HepG2 (cell line): Measurements from ENCODE around the gene LUC7L. TPM values are rescaled to one million over a fixed set of nuclear protein-coding genes. Genes with fewer than 3 reads are reported as not detected.

ENCODE experiments used
- EHMT2 ChIP-seq: fragments of 200-600 bp; sonication (generic); IDR thresholded peaks from 2 replicates; pipeline ENCODE4 v1.7.0; 2017; ENCODE audit warnings: antibody characterized with exemption, low read depth, low read length, borderline replicate concordance
- FUBP1 ChIP-seq: sonication (generic); formaldehyde crosslinking; IDR thresholded peaks from 2 replicates; pipeline ENCODE4 v1.5.1; 2020; ENCODE audit warnings: missing genetic modification reagents, mild to moderate bottlenecking, borderline replicate concordance
- HMGXB4 ChIP-seq, 2 experiments: sonication (generic) in 1 of 2; formaldehyde crosslinking in 1 of 2; IDR thresholded peaks; 2 replicates each; pipeline versions ENCODE4 v1.4.0 to v1.6.1; 2018 to 2020; ENCODE audit warnings: missing genetic modification reagents in 2 of 2, borderline replicate concordance in 1 of 2, low read depth in 1 of 2, mild to moderate bottlenecking in 1 of 2, missing biosample characterization in 1 of 2
- HOXA5 ChIP-seq: sonication (generic); formaldehyde crosslinking; IDR thresholded peaks from 2 replicates; pipeline ENCODE4 v1.4.0; 2020; ENCODE audit warnings: missing genetic modification reagents
- KAT2B ChIP-seq: fragments of 150-350 bp; IDR thresholded peaks from 2 replicates; pipeline ENCODE4 v1.6.1; 2014; ENCODE audit warnings: low read depth, low read length, borderline replicate concordance
- MED13 ChIP-seq: sonication (generic); formaldehyde crosslinking; IDR thresholded peaks from 2 replicates; pipeline ENCODE4 v1.5.0; 2020; ENCODE audit warnings: missing genetic modification reagents
- MIER3 ChIP-seq: IDR thresholded peaks from 2 replicates; pipeline ENCODE4 v1.6.1; 2016; ENCODE audit warnings: missing compliant biosample characterization, borderline replicate concordance
- NBN ChIP-seq: fragments of 450-650 bp; conservative IDR thresholded peaks from 2 replicates; pipeline ENCODE4 v1.6.1; 2017
- NFKB2 ChIP-seq: sonication (generic); formaldehyde crosslinking; IDR thresholded peaks from 2 replicates; pipeline ENCODE4 v1.4.0; 2020; ENCODE audit warnings: missing genetic modification reagents, borderline replicate concordance
- PBX2 ChIP-seq: IDR thresholded peaks from 2 replicates; pipeline ENCODE4 v1.6.1; 2016; ENCODE audit warnings: control low read depth
- SKIL ChIP-seq: sonication (generic); formaldehyde crosslinking; IDR thresholded peaks from 2 replicates; pipeline ENCODE4 v1.8.0; 2022; ENCODE audit warnings: missing genetic modification reagents, mild to moderate bottlenecking, moderate library complexity, borderline replicate concordance
- SRY ChIP-seq: sonication (generic); formaldehyde crosslinking; IDR thresholded peaks from 2 replicates; pipeline ENCODE4 v1.8.0; 2022; ENCODE audit warnings: mild to moderate bottlenecking, missing genetic modification reagents
- ZBTB2 ChIP-seq: sonication (generic); formaldehyde crosslinking; IDR thresholded peaks from 2 replicates; pipeline ENCODE4 v1.8.0; 2022; ENCODE audit warnings: low read depth, missing genetic modification reagents
- ZFAT ChIP-seq: sonication (generic); formaldehyde crosslinking; conservative IDR thresholded peaks from 2 replicates; pipeline ENCODE4 v1.8.1; 2023; ENCODE audit warnings: missing genetic modification reagents, inconsistent platforms
- ZNF329 ChIP-seq: sonication (generic); formaldehyde crosslinking; IDR thresholded peaks from 2 replicates; pipeline ENCODE4 v1.9.0; 2021; ENCODE audit warnings: low read depth, mild to moderate bottlenecking, missing genetic modification reagents
- ZNF460 ChIP-seq: sonication (generic); formaldehyde crosslinking; IDR thresholded peaks from 2 replicates; pipeline ENCODE4 v1.5.1; 2020; ENCODE audit warnings: missing genetic modification reagents, mild to moderate bottlenecking, borderline replicate concordance
- ZNF530 ChIP-seq: sonication (generic); formaldehyde crosslinking; IDR thresholded peaks from 2 replicates; pipeline ENCODE4 v1.5.0; 2020; ENCODE audit warnings: low read depth, mild to moderate bottlenecking, missing genetic modification reagents
- ZNF589 ChIP-seq: sonication (generic); formaldehyde crosslinking; conservative IDR thresholded peaks from 2 replicates; pipeline ENCODE4 v1.8.0; 2022; ENCODE audit warnings: mild to moderate bottlenecking, moderate library complexity, missing genetic modification reagents
- ZNF790 ChIP-seq: sonication (generic); formaldehyde crosslinking; IDR thresholded peaks from 2 replicates; pipeline ENCODE4 v1.8.0; 2022; ENCODE audit warnings: missing genetic modification reagents, mild to moderate bottlenecking, borderline replicate concordance
- ZSCAN12 ChIP-seq: sonication (generic); formaldehyde crosslinking; IDR thresholded peaks from 2 replicates; pipeline ENCODE4 v1.9.0; 2021; ENCODE audit warnings: mild to moderate bottlenecking, missing genetic modification reagents
- polyA plus RNA-seq, 8 experiments: library from polyadenylated mRNA; depleted of rRNA in 3 of 8; stranded (reverse) in 7 of 8; unstranded in 1 of 8; fragments of >200 nt; fragmentation: Illumina TruSeq in 4 of 8; extraction: Trizol in 4 of 8; gene quantifications; 2 replicates each; pipeline versions ENCODE4 v1.2.1 to v1.2.3, GENCODE V29; 2011 to 2016; ENCODE audit warnings: low read depth in 4 of 8, missing spikeins in 1 of 8, mixed read lengths in 1 of 8; ENCODE audit not compliant: insufficient read depth in 1 of 8
- total RNA-seq, 5 experiments: library from RNA; depleted of rRNA; stranded (reverse); fragments of >200 nt; fragmentation: Illumina TruSeq; extraction: Trizol; gene quantifications; 2 replicates each; pipeline ENCODE4 v1.2.3, GENCODE V29; 2016; ENCODE audit warnings: low read depth in 1 of 5

The LUC7L gene
- total and polyA plus RNA-seq, 2 of the 13 experiments (the other 11 are each of a cell fraction or from before 2014, with no cell fraction given): 48.7 to 56.9 TPM

GRCh38 chr16:234468-235305 lies 5.4 kb upstream of the LUC7L start, which contains the start of gene FAM234A (continued):
- TF ChIP-seq FUBP1 (no peak), ZNF329 (CRISPR knock-in tag) (no peak), MIER3 (CRISPR knock-in tag) (peak; percentile 21; the same call in 1 of the 2 replicates), MED13 (no peak), ZNF460 (CRISPR knock-in tag) (no peak; the same call in 1 of the 2 replicates), PBX2 (no peak), ZNF589 (CRISPR knock-in tag) (peak; percentile 30; the same call in 1 of the 2 replicates), KAT2B (no peak), EHMT2 (no peak), ZFAT (CRISPR knock-in tag) (no peak), SRY (CRISPR knock-in tag) (peak; percentile 20; the same call in 1 of the 2 replicates), ZBTB2 (CRISPR knock-in tag) (peak; percentile 53), ZNF790 (CRISPR knock-in tag) (peak; percentile 64; the same call in 1 of the 2 replicates), NFKB2 (CRISPR knock-in tag) (no peak; the same call in 1 of the 2 replicates), SKIL (CRISPR knock-in tag) (0 out of 2 replicates have a peak, but pooled peaks have one; percentile 49), ZNF530 (CRISPR knock-in tag) (no peak), ZSCAN12 (CRISPR knock-in tag) (no peak), NBN (no peak), HMGXB4 (CRISPR knock-in tag; IDR thresholded peaks at IDR 0.05; ENCODE audit: borderline replicate concordance in 1 of 2, low read depth in 1 of 2) (peak; percentile 82 to 88), HOXA5 (CRISPR knock-in tag) (no peak)
